ENCODE data around the gene GLRX.

DNA sequence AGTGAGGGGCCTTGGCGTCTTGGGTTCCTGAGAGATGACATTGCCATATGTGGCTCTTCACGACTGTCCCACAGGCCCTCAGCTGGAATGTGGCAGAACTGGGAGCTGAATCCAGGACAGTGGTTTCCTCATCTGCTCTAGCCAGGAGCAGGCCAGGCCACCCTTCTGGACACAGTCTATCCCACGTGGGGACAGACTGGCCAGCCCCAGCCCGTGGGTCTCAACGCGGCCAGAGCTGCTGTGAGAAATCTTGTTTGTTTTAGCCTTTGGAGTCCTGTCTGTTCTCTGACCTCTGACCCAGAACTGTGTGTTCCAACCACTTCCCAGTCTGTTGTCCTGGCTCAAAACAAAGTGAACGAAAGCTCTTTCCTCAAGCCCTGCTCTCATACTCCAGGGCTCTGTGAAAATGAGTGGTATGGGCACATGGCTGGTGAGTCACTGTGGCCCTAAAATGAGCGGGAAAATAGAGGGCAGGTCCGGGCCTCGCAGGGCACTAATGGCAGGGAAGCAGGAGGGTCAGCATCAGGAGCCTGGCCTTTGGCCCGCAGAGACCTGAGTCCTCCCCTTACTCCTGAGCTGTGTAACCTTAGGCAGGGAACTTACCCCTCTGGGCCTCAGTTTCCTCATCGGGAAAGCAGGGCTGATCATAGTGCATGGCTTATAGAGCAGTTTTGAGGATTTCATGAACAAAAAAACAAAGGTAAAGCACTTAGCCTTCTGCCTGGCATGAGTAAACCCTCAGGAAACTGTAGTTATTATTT lies 34.8 kb upstream of the GLRX start:
- TF ChIP-seq POLR2A (IDR thresholded peaks at IDR 0.05) = no peak
- TF ChIP-seq, protein P1, sequence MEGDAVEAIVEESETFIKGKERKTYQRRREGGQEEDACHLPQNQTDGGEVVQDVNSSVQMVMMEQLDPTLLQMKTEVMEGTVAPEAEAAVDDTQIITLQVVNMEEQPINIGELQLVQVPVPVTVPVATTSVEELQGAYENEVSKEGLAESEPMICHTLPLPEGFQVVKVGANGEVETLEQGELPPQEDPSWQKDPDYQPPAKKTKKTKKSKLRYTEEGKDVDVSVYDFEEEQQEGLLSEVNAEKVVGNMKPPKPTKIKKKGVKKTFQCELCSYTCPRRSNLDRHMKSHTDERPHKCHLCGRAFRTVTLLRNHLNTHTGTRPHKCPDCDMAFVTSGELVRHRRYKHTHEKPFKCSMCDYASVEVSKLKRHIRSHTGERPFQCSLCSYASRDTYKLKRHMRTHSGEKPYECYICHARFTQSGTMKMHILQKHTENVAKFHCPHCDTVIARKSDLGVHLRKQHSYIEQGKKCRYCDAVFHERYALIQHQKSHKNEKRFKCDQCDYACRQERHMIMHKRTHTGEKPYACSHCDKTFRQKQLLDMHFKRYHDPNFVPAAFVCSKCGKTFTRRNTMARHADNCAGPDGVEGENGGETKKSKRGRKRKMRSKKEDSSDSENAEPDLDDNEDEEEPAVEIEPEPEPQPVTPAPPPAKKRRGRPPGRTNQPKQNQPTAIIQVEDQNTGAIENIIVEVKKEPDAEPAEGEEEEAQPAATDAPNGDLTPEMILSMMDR (IDR thresholded peaks at IDR 0.05) = no peak
- TF ChIP-seq EP300 (IDR thresholded peaks at IDR 0.05) = peak; percentile 68
- TF ChIP-seq POLR2AphosphoS5 (IDR thresholded peaks at IDR 0.05) = peak in 1 of 3 donors; percentile 59

Data from suprapubic skin (tissue), 4 donors.